Measurements from ENCODE around the gene PCNX3. TPM values are rescaled to one million over a fixed set of nuclear protein-coding genes. Genes with fewer than 3 reads are reported as not detected.

PCNX3 gene
- total and polyA plus RNA-seq, 2 of the 13 experiments (the other 11 are each of a cell fraction or from before 2014, with no cell fraction given), result 16.2 to 23.0 TPM

GRCh38 chr11:65615950-65616574 is 486 bp downstream of the PCNX3 start (continued):
- TF ChIP-seq, protein P1, sequence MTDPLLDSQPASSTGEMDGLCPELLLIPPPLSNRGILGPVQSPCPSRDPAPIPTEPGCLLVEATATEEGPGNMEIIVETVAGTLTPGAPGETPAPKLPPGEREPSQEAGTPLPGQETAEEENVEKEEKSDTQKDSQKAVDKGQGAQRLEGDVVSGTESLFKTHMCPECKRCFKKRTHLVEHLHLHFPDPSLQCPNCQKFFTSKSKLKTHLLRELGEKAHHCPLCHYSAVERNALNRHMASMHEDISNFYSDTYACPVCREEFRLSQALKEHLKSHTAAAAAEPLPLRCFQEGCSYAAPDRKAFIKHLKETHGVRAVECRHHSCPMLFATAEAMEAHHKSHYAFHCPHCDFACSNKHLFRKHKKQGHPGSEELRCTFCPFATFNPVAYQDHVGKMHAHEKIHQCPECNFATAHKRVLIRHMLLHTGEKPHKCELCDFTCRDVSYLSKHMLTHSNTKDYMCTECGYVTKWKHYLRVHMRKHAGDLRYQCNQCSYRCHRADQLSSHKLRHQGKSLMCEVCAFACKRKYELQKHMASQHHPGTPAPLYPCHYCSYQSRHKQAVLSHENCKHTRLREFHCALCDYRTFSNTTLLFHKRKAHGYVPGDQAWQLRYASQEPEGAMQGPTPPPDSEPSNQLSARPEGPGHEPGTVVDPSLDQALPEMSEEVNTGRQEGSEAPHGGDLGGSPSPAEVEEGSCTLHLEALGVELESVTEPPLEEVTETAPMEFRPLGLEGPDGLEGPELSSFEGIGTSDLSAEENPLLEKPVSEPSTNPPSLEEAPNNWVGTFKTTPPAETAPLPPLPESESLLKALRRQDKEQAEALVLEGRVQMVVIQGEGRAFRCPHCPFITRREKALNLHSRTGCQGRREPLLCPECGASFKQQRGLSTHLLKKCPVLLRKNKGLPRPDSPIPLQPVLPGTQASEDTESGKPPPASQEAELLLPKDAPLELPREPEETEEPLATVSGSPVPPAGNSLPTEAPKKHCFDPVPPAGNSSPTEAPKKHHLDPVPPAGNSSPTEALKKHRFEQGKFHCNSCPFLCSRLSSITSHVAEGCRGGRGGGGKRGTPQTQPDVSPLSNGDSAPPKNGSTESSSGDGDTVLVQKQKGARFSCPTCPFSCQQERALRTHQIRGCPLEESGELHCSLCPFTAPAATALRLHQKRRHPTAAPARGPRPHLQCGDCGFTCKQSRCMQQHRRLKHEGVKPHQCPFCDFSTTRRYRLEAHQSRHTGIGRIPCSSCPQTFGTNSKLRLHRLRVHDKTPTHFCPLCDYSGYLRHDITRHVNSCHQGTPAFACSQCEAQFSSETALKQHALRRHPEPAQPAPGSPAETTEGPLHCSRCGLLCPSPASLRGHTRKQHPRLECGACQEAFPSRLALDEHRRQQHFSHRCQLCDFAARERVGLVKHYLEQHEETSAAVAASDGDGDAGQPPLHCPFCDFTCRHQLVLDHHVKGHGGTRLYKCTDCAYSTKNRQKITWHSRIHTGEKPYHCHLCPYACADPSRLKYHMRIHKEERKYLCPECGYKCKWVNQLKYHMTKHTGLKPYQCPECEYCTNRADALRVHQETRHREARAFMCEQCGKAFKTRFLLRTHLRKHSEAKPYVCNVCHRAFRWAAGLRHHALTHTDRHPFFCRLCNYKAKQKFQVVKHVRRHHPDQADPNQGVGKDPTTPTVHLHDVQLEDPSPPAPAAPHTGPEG (CRISPR knock-in tag; IDR thresholded peaks at IDR 0.05), result no peak
- TF ChIP-seq DNMT1 (CRISPR knock-in tag; IDR thresholded peaks at IDR 0.05) (no peak), ZBTB7A (CRISPR knock-in tag; IDR thresholded peaks at IDR 0.05) (no peak), ZNF724P (CRISPR knock-in tag; IDR thresholded peaks at IDR 0.05; ENCODE audit: borderline replicate concordance) (no peak), SIX1 (CRISPR knock-in tag; IDR thresholded peaks at IDR 0.05; ENCODE audit: borderline replicate concordance) (no peak), ZNF562 (CRISPR knock-in tag; IDR thresholded peaks at IDR 0.05; ENCODE audit: borderline replicate concordance) (no peak), JARID2 (CRISPR knock-in tag; IDR thresholded peaks at IDR 0.05; ENCODE audit: insufficient replicate concordance) (no peak), GPBP1L1 (CRISPR knock-in tag; IDR thresholded peaks at IDR 0.05) (no peak), ZNF629 (CRISPR knock-in tag; conservative IDR thresholded peaks at IDR 0.05) (no peak), ZSCAN30 (CRISPR knock-in tag; IDR thresholded peaks at IDR 0.05) (no peak), ZBTB4 (CRISPR knock-in tag; IDR thresholded peaks at IDR 0.05; ENCODE audit: borderline replicate concordance) (no peak), ZNF570 (CRISPR knock-in tag; IDR thresholded peaks at IDR 0.05; ENCODE audit: borderline replicate concordance) (no peak), ZNF275 (CRISPR knock-in tag; IDR thresholded peaks at IDR 0.05; ENCODE audit: borderline replicate concordance) (no peak), ZNF12 (CRISPR knock-in tag; IDR thresholded peaks at IDR 0.05) (0 out of 2 replicates have a peak, but pooled peaks have one; percentile 19), HDAC2 (CRISPR knock-in tag; IDR thresholded peaks at IDR 0.05) (no peak), FOXP1 (IDR thresholded peaks at IDR 0.05) (no peak), FOXP1 (CRISPR knock-in tag; IDR thresholded peaks at IDR 0.05) (no peak), ZNF333 (CRISPR knock-in tag; IDR thresholded peaks at IDR 0.05; ENCODE audit: borderline replicate concordance) (0 out of 2 replicates have a peak, but pooled peaks have one; percentile 47), ZNF614 (CRISPR knock-in tag; IDR thresholded peaks at IDR 0.05; ENCODE audit: borderline replicate concordance) (0 out of 2 replicates have a peak, but pooled peaks have one; percentile 22)
